Fibroblast of mammary gland (primary cell): ENCODE measurements around the gene SATB1.
A peak's percentile ranks its signal among the peaks of the same experiment; 100 is the strongest.
"Not testable (repeated sequence)": the region's sequence is repeated elsewhere in the genome, so short reads cannot be mapped to it uniquely, and the experiment has no call there.

Source experiments
- DNase-seq: peaks from one replicate; pipeline ENCODE4 v3.0.0-alpha.2; 2010; ENCODE audit warnings: low read depth
- H3K4me3 ChIP-seq: 2 replicates; pipeline ENCODE4 v1.5.1; 2011; ENCODE audit warnings: low read depth, mild to moderate bottlenecking, low read length, moderate library complexity; ENCODE audit not compliant: control insufficient read depth
- CTCF ChIP-seq: conservative IDR thresholded peaks from 2 replicates; pipeline ENCODE4 v1.5.1; 2011; ENCODE audit warnings: low read depth, low read length, inconsistent platforms; ENCODE audit not compliant: control insufficient read depth, insufficient read depth

SATB1 gene

GRCh38 chr3:18424729-18425640 is at the start of gene SATB1:
Gene SATB1 (minus strand): TSS chr3:18425339. CDS start chr3:18420967, 4,372 bp downstream.
- no peak for TF ChIP-seq CTCF

GRCh38 chr3:18474202-18474601 is 49.1 kb upstream of the SATB1 start:
- no peak for TF ChIP-seq CTCF
- DNase-seq: no peak

More at GRCh38 chr3:18424729-18425640, at the start of gene SATB1:
- DNase-seq: peak; percentile 36
- peak within 1 kb of the TSS; percentile 69 for H3K4me3 ChIP-seq

GRCh38 chr3:18469775-18470174 is 44.6 kb upstream of the SATB1 start:
- no peak for DNase-seq
- no peak overlapping the region for H3K4me3 ChIP-seq
- no peak for TF ChIP-seq CTCF

More at GRCh38 chr3:18474202-18474601, 49.1 kb upstream of the SATB1 start:
- H3K4me3 ChIP-seq: no peak overlapping the region

GRCh38 chr3:18466136-18466535 is 41.0 kb upstream of the SATB1 start:
- no peak for DNase-seq
- no peak overlapping the region for H3K4me3 ChIP-seq
- TF ChIP-seq CTCF: no peak

- no peak for DNase-seq
- TF ChIP-seq CTCF: no peak
- H3K4me3 ChIP-seq: no peak overlapping the region
Measured at GRCh38 chr3:18454766-18455165, 29.6 kb upstream of the SATB1 start.

GRCh38 chr3:18449618-18450017 is 24.5 kb upstream of the SATB1 start:
- DNase-seq, H3K4me3 ChIP-seq: not testable (repeated sequence)

- no peak for DNase-seq
Measured at GRCh38 chr3:18447720-18448119, 22.6 kb upstream of the SATB1 start.

More at GRCh38 chr3:18447720-18448119, 22.6 kb upstream of the SATB1 start:
- TF ChIP-seq CTCF: no peak
- no peak overlapping the region for H3K4me3 ChIP-seq
